HG03558 (cell line): ENCODE measurements around the gene PPM1M.
"Not testable (repeated sequence)": the region's sequence is repeated elsewhere in the genome, so short reads cannot be mapped to it uniquely, and the experiment has no call there.

Experiments used
- ATAC-seq: cut with Tn5 transposase; IDR thresholded peaks from one replicate; pipeline ENCODE4 v1.9.1; 2021; ENCODE audit warnings: moderate number of reproducible peaks; ENCODE audit not compliant: unreplicated experiment; ENCODE audit errors: extremely low read depth

The PPM1M gene

DNA sequence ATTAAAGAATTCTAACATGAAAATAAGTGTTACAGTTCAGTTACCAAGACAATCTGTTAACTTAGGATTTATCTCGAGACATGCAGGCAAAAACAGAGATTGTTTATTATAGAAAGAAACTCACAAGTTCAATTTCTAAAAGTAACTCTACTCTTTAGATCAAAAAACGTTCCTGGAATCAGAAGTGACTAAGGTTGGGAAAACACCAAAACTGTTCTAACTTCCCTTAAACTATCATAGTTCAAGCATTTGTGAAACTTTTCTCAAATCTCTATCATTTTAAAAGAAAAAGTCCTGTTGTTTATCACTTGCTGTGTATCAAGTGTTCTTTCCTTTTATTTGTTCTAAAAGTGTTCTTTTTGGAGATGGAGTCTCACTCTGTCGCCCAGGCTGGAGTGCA is 24.2 kb downstream of the PPM1M start:
- no peak for ATAC-seq

DNA sequence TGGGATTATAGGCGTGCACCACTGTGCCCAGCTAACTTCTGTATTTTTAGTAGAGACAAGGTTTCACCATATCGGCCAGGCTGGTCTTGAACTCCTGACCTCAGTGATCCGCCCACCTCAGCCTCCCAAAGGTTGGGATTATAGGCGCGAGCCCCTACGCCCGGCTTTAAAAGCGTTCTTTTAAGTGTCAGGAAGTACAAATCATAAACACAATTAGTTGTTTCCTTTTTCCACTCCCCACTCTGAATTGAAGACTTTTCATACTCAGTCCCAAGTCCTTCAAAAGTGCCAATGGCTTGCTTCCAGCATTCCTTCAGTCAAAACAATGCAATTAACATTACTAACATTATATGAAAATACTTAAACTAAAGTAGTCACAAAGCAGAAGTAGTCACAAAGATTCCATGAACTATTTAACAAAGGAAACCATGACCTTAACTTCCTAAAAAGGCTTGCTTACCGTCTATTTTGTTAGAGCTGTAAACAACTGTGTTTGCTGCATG is 24.7 kb downstream of the PPM1M start:
- ATAC-seq = no peak

DNA sequence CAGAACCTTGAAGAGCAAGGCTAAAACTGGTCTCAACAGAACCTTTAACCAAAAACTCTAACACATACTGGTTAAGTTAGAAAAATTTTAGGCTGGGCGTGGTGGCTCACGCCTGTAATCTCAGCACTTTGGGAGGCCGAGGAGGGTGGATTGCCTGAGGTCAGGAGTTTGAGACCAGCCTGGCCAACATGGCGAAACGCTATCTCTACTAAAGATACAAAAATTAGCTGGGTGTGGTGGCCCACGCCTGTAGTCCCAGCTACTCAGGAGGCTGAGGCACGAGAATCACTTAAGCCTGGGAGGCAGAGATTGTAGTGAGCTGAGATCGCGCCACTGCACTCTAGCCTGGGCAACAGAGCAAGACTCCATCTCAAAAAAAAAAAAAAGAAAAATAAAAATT is 26.6 kb downstream of the PPM1M start:
- ATAC-seq = not testable (repeated sequence)

DNA sequence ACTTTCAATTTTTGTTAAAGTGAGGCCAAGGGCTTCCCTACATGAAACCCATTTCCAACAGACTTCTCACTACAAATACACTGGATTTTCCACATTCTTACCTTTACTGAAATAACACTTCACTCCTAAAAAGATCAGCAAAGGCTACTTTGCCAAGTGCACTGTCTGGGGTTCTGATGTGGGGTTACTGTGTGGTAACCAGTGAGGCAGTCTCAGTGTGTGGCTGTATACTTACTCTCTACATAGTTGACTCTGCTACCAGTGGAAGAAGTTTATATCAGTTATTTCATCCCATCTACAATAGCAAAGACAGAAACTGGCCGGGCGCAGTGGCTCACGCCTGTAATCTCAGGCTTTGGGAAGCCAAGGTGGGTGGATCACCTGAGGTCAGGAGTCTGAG is 27.3 kb downstream of the PPM1M start:
- no peak for ATAC-seq

GRCh38 chr3:52274781-52275180 is 29.2 kb downstream of the PPM1M start:
- not testable (repeated sequence) for ATAC-seq

DNA sequence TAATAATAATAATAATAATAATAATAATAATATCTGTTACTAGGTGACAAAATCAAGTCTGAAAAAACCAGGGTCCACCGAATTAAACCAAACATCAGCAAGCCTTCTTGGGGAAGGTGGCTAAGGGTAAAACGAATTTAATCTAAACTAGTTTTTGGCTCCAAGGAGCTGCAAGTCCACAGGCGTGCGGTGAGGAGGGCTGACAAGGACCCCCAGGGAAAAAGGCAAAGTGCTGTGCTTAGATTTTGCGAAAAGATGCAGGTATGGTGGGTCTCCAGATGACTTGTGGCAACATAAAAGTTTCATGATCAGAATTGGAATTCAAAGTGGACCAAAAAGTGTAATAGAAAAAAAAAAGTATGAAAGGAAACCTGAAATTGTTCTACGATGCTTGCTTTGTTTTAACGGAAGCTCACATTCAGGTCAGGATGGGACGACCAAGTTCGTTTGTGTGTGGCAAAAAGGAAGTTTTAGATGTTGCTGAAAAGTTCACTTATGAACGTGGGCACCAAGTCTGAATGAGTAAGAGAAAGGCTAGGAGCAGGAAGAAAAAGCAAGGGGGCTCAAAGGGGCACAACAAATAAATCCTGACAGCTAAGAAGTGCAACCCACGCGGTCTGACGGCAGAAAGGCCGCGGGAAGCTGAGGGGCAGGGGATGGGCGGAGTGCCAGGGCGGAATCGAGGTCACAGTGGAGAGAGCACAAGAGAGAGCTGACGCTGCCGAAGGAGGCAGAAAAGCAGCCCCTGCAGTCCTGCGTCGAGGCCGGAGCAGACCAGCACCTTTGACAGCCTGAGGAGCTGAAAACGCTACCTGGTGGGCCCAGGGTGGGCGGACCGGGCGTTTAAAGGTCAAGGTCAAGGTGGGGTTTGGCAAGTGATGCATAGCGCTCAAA is 31.8 kb downstream of the PPM1M start:
- no peak for ATAC-seq

DNA sequence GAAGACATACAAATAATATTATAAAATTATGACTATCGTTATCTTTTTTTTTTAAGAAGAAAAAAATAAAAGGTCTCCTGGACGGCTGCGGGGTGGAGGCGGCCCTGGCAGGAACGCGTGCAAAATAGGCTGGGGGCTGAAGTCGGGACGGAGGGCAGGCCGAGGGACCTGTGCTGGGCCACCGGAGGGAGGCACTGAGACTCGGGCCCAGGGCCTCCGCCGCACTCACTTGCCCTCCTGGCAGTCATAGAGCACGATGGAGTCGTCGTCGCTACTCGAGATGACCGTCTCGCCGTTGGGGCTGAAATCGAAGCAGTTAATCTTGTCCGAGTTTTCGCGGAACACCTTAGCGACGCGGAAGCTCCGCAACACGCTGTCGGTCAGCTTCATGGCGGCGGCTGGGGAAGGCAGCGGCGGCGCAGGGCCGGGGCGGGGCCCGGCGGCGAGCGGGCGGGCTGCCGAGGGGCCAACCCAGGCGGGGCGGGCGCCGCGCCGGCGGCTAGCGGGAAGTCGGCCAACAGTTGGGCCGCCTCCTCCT is 32.5 kb downstream of the PPM1M start:
- peak; percentile 30 for ATAC-seq

- ATAC-seq = peak; percentile 50
Measured at GRCh38 chr3:52278510-52279069, 33.0 kb downstream of the PPM1M start, which contains the start of gene WDR82. Gene WDR82, minus strand, starts transcription at chr3:52278649. Its CDS starts 288 bp downstream, at chr3:52278361.

DNA sequence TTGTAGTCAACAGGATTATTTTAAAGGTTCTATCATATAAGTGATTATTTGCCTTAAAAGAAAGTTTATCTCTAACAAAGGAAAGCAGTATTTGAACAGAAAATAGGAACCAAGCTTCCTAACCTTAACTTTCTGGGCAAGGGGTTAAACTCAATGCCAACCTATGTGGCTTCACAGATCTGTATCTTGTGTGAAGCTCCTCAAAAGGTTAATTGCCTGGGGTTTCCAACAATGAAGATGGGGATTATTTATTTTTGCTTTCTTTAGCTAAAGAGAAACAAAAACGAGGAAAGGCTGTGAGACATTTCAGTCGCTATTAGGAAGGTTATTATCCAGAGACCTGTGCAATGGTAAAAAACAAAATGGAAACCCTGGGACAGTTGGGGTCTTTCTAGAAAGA is 34.0 kb downstream of the PPM1M start:
- ATAC-seq = no peak

GRCh38 chr3:52280050-52280461 is 34.5 kb downstream of the PPM1M start:
- ATAC-seq = no peak

DNA sequence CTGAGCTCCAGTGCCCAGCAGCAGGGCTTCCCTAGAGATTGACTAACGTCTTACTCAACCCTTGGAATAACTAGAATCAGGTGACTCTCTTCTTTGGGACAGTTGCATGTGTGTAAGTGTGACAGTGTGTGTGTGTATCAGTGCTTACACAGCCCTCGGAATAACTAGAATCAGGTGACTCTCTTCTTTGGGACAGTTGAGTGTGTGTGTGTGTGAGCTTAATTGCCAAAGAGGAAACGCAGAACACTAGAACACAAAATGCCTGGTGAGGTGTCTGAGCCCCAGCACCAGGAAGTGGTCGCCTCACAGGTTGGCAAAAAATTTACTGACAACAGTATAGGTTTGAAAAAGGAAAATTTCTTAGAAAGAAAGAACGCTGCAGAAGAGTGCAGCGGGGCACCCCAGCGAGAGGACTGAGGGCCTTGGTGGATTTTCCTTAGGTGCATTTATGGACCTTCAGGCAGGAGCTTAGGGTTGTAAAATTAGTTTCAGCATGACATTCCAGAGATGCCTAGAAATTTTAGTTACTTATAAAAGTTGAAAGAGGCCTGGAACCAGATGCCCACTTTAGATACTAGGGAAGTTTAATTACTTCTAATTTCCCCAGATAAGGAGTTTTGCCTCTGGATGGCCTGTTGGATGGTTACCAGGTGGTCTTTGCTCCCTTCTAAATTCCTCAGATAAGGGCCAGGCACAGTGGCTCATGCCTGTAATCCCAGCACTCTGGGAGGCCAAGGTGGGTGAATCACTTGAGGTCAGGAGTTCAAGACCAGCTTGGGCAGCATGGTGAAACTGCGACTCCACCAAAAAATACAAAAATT is 36.6 kb downstream of the PPM1M start:
- no peak for ATAC-seq

- ATAC-seq = no peak
Measured at GRCh38 chr3:52283306-52283705, 37.7 kb downstream of the PPM1M start.

DNA sequence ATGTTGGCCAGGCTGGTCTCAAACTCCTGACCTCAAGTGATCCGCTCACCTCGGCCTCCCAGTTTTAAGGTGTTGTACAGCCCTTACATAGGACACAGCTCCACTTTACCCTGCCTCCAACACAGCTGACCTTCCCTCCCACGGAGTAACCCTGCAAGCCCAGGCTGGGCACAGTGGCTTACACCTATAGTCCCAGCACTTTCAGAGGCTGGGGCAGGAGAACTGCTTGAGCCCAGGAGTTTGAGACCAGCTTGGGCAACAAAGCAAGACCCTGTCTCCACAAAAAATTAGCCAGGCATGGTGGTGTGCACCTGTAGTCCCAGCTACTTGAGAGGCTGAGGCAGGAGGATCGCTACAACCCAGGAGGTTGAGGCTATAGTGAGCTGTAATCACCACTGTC is 38.5 kb downstream of the PPM1M start:
- ATAC-seq = not testable (repeated sequence)

DNA sequence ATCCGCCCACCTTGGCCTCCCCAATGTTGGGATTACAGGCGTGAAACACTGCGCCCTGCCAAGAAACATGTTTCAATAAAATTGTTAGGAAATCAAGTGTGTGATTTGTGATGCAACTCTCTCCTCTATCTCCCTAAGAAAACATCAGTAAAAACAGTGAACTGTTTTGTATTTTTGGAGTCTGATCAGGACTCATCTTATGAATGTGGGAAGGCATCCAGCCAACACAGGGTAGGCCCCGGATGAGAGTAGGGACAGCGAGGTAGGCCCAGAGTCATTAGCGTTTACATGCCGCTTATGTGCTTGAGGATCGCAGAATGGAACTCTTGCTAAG is 41.2 kb downstream of the PPM1M start:
- no peak for ATAC-seq

DNA sequence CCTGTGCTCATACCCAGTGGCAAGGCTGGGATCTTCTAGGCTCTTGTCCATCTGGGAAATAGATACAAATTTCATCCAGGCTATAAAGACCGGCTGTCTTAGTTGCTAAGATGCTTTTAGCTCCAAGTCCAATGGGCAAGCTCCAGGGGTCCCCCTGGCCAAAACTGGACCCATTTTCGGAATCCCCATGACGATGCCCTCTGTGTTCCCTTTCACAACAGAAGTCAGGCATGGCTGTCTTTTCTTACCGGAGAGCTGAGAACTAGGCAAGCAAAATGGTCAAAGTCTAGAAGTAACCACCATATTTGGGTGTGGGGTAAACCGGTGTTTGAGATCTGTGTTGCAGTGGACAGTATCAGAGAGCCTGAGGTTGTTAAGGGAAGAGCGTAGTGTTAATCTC is 43.1 kb downstream of the PPM1M start:
- ATAC-seq = no peak

DNA sequence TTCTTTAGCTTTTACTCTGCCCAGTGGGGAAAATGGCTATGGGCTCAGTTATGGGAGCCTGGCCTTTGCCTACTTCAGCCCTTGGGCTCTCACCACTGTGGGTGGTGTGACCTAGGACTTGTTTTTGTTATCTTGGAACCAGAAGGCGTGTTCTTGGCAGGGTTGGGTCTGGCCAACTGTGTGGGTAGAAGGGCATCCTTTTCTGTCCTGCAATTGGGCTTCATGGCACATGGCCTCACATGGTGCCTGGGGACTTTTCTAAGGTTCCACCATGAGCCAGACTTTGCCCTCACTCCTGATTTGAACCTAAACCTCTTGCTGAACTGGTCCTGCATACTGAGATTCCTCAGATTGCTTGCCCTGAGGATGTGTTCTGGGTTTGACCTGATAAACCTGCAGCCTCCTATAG is 43.8 kb downstream of the PPM1M start:
- no peak for ATAC-seq

DNA sequence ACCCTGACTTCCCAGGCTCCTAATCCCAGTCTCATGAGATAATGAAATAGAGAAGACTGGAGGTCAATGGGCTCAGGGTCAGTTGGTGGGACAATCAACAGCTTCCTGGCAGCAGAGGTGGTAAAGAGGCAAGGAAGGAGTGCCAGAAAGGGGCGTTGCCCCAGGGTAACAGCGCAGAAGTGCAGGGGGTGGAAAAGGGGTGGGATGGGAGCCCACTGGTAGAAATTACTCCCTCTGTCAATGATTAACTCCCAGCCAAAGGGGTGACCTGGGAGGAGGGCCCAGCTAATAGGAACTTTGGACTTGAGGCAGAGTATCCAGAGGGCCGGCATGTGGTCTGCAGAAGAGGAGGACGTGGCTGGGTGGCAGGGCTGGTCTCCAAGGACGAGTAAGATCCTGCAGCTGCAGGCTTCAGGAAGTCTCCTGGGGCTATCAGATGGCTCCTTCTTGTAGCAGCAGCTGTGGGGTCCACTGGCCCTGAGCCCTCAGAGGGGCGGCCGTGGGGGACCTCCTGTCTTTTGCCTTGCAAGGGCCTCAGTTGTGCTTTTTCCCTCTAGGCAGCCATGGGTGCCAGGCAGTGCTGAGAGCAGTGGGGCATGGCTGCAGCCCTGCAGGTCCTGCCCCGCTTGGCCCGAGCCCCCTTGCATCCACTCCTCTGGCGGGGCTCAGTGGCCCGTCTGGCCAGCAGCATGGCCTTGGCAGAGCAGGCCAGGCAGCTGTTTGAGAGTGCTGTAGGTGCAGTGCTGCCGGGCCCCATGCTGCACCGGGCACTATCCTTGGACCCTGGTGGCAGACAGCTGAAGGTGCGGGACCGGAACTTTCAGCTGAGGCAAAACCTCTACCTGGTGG is 44.4 kb downstream of the PPM1M start:
- no peak for ATAC-seq

DNA sequence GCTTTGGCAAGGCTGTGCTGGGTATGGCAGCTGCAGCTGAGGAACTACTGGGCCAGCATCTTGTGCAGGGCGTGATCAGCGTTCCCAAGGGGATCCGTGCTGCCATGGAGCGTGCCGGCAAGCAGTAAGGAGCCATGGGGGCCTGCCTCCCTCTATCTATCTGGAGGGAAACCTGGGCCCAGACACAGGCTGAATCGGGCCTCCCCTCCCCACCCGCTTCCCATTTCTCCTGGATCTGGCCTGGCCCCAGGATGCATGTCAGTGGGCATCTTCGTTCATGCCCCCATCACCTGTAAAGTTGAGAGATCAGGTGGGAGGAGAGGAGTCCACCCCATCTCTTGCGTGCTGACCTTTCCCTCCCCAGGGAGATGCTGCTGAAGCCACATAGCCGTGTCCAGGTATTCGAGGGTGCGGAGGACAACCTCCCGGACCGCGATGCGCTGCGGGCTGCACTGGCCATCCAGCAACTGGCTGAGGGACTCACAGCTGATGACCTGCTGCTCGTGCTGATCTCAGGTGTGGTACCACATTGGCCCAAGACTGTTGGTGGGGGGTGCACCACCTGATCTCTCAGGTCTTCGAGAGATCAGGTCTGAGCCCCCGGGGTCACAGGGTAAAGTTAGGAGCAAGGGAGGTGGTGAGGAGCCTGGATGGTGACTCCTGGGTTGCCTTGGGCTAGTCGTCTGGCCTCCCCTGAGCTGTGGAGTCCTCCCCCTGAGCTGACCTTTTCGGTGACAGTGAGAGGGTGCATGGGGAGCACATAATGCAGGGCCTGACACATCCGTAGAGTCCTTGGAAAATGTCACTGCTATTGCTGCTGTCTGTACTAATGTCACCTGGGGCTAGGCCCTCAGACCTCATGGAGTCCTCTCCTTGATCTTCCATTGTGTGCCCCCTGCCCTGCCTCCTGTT is 45.3 kb downstream of the PPM1M start:
- ATAC-seq = no peak
